Iris pigment epithelial cell (primary cell): Measurements from ENCODE around the gene CD6.

ENCODE experiments used
- DNase-seq: peaks from one replicate; pipeline ENCODE4 v3.0.0-alpha.2; 2011; ENCODE audit warnings: low read depth

CD6 gene

GRCh38 chr11:61008971-61009370 is 37.5 kb downstream of the CD6 start:
- DNase-seq: no peak

- DNase-seq: no peak
These were observed 38.2 kb downstream of the CD6 start for GRCh38 chr11:61009392-61010275.

GRCh38 chr11:61010466-61011228 is 39.2 kb downstream of the CD6 start:
- DNase-seq: no peak

- no peak for DNase-seq
These were observed 39.9 kb downstream of the CD6 start for GRCh38 chr11:61011229-61011870.

GRCh38 chr11:61011950-61012736 is 40.7 kb downstream of the CD6 start:
- peak; percentile 17 for DNase-seq

- DNase-seq: no peak
These were observed 41.3 kb downstream of the CD6 start for GRCh38 chr11:61012737-61013215.

GRCh38 chr11:61018059-61018458 is 46.6 kb downstream of the CD6 start:
- no peak for DNase-seq

- DNase-seq: no peak
These were observed 47.8 kb downstream of the CD6 start for GRCh38 chr11:61019037-61019831.

- DNase-seq: no peak
These were observed 48.4 kb downstream of the CD6 start for GRCh38 chr11:61019832-61020405.

GRCh38 chr11:61020551-61021235 is 49.2 kb downstream of the CD6 start:
- no peak for DNase-seq

- no peak for DNase-seq
These were observed 50.3 kb downstream of the CD6 start for GRCh38 chr11:61021661-61022212.

GRCh38 chr11:61022311-61023085 is 51.0 kb downstream of the CD6 start:
- DNase-seq: no peak

GRCh38 chr11:61023086-61023965 is 51.8 kb downstream of the CD6 start:
- DNase-seq: no peak

- DNase-seq: no peak
These were observed 52.5 kb downstream of the CD6 start for GRCh38 chr11:61023966-61024295.

- no peak for DNase-seq
These were observed 53.7 kb downstream of the CD6 start for GRCh38 chr11:61024938-61025820.

- DNase-seq: no peak
These were observed 54.3 kb downstream of the CD6 start for GRCh38 chr11:61025821-61026120.
